ENCODE data around the gene PLA2G3. TPM values are rescaled to one million over a fixed set of nuclear protein-coding genes. Genes with fewer than 3 reads are reported as not detected.

The PLA2G3 gene
- total and polyA plus RNA-seq, 9 donors: 0.13 TPM; not detected in 8

DNA sequence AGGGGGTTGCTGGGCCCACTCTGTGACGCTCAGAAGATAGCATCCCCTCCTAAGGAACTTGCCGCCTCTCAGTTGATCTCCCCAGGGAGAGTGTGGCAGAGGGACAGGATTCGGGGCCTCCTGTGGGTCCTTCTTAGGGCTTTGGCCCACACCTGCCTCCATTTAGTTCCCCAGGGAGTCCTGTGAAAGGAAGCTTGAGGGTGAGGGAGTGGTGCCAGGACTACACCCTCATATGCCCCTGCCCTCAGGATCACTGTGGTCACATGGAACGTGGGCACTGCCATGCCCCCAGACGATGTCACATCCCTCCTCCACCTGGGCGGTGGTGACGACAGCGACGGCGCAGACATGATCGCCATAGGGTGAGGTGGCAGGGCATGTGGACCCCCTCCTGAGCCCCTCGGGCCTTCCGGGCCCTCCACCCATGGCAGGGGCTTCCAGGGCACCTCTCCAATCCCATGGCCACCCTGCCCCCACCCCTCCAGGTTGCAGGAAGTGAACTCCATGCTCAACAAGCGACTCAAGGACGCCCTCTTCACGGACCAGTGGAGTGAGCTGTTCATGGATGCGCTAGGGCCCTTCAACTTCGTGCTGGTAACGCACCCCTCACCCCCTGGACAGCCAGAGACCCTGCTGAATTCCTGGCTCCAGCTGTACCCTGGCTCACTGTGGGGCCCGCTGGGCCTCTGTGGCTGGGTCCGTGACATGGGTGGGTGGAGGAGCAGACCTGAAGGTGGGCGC is 14.0 kb downstream of the PLA2G3 start:
- H3K27me3 ChIP-seq: no peaks in the 10 kb centered on the region
- peaks cover 3% of the 10 kb centered on the region for H3K4me1 ChIP-seq (ENCODE audit: insufficient read depth)
- no peaks in the 10 kb centered on the region for H3K36me3 ChIP-seq
- DNase-seq: no peak
- TF ChIP-seq POLR2A (IDR thresholded peaks at IDR 0.05) (no peak), EP300 (IDR thresholded peaks at IDR 0.05) (no peak)
- TF ChIP-seq, protein P1, sequence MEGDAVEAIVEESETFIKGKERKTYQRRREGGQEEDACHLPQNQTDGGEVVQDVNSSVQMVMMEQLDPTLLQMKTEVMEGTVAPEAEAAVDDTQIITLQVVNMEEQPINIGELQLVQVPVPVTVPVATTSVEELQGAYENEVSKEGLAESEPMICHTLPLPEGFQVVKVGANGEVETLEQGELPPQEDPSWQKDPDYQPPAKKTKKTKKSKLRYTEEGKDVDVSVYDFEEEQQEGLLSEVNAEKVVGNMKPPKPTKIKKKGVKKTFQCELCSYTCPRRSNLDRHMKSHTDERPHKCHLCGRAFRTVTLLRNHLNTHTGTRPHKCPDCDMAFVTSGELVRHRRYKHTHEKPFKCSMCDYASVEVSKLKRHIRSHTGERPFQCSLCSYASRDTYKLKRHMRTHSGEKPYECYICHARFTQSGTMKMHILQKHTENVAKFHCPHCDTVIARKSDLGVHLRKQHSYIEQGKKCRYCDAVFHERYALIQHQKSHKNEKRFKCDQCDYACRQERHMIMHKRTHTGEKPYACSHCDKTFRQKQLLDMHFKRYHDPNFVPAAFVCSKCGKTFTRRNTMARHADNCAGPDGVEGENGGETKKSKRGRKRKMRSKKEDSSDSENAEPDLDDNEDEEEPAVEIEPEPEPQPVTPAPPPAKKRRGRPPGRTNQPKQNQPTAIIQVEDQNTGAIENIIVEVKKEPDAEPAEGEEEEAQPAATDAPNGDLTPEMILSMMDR (IDR thresholded peaks at IDR 0.05): no peak
- H3K27ac ChIP-seq: no peak overlapping the region
- WGBS, 3 donors: 85 to 87% (median 85%) methylated on average over 22 of the region's 22 CpGs
- H3K4me3 ChIP-seq: no peak overlapping the region
- H3K9me3 ChIP-seq: no peaks in the 10 kb centered on the region
- intact Hi-C loops (cut with DNase I): no loop called here

DNA sequence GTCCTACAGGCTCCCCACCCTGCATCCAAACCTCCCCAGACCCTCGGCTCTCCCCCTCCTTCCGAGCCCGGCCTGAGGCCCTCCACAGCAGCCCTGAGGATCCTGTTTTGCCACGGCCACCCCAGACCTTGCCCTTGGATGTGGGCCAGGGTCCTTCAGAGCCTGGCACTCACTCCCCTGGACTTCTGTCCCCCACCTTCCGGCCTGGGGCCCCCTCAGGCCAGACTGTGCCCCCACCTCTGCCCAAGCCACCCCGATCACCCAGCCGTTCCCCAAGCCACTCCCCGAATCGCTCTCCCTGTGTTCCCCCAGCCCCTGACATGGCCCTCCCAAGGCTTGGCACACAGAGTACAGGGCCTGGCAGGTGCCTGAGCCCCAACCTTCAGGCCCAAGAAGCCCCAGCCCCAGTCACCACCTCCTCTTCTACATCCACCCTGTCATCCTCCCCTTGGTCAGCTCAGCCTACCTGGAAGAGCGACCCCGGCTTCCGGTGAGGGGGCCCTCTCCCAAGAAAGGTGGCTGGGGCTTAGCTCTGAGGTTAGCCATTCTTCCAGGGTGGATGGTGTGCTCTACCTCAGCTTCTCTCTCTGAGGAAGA is 14.7 kb downstream of the PLA2G3 start:
- no peak overlapping the region for H3K4me3 ChIP-seq
- H3K9me3 ChIP-seq: no peaks in the 10 kb centered on the region
- intact Hi-C loops (cut with DNase I): no loop called here
- H3K4me1 ChIP-seq (ENCODE audit: insufficient read depth): peaks cover 3% of the 10 kb centered on the region
- DNase-seq: no peak
- H3K36me3 ChIP-seq: no peaks in the 10 kb centered on the region
- H3K27me3 ChIP-seq: no peaks in the 10 kb centered on the region
- no peak overlapping the region for H3K27ac ChIP-seq
- 76 to 88% (median 84%) methylated on average over 11 to 12 of the region's 12 CpGs for WGBS, 3 donors
- TF ChIP-seq EP300 (IDR thresholded peaks at IDR 0.05): no peak

DNA sequence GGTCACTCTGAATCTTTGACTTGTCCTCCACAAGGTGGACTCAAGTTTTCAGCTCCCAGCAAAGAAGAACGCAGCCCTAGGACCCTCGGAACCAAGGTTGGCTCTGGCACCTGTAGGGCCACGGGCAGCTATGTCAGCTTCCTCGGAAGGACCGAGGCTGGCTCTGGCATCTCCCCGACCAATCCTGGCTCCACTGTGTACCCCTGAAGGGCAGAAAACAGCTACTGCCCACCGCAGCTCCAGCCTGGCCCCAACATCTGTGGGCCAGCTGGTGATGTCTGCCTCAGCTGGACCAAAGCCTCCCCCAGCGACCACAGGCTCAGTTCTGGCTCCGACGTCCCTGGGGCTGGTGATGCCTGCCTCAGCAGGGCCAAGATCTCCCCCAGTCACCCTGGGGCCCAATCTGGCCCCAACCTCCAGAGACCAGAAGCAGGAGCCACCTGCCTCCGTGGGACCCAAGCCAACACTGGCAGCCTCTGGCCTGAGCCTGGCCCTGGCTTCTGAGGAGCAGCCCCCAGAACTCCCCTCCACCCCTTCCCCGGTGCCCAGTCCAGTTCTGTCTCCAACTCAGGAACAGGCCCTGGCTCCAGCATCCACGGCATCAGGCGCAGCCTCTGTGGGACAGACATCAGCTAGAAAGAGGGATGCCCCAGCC is 15.4 kb downstream of the PLA2G3 start:
- Histone ChIP-seq H3K4me1 (ENCODE audit: insufficient read depth) (peaks cover 3% of the 10 kb centered on the region), H3K27me3 (no peaks in the 10 kb centered on the region), H3K4me3 (no peak overlapping the region), H3K27ac (no peak overlapping the region), H3K36me3 (no peaks in the 10 kb centered on the region), H3K9me3 (no peaks in the 10 kb centered on the region)
- no peak for DNase-seq
- intact Hi-C loops (cut with DNase I): no loop called here
- 57 to 72% (median 65%) methylated on average over 12 to 14 of the region's 14 CpGs for WGBS, 3 donors
- TF ChIP-seq EP300 (IDR thresholded peaks at IDR 0.05) (no peak), POLR2A (IDR thresholded peaks at IDR 0.05) (no peak)
- TF ChIP-seq, protein P1 (IDR thresholded peaks at IDR 0.05): no peak

DNA sequence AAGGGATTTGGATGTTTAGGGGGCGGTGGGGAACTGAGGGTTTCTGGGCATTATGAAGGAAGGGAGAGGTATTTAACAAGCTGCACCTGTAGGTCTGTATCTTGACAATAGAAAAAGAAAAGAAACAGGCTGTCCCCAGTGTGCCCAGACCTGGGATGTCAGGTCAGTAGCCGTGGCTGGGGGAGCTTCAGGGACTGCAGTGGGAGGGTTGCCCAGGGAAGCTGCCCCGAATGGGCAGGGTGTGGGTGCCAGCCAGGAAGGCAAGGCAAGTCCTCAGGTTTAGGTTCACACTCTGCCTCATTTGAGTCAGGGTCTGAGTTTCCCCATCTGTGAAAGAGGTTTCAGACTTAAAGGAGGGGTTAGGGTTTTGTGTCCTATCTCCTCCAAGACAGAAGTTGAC is 16.0 kb downstream of the PLA2G3 start:
- no peak overlapping the region for H3K4me3 ChIP-seq
- H3K36me3 ChIP-seq: no peaks in the 10 kb centered on the region
- 73 to 79% (median 76%) methylated on average over 3 of the region's 3 CpGs for WGBS, 3 donors
- intact Hi-C loops (cut with DNase I): no loop called here
- TF ChIP-seq POLR2A (IDR thresholded peaks at IDR 0.05): no peak
- no peak for TF ChIP-seq EP300 (IDR thresholded peaks at IDR 0.05)
- TF ChIP-seq, protein P1 (IDR thresholded peaks at IDR 0.05): no peak
- no peak for DNase-seq
- H3K27ac ChIP-seq: no peak overlapping the region
- peaks cover 3% of the 10 kb centered on the region for H3K4me1 ChIP-seq (ENCODE audit: insufficient read depth)
- H3K9me3 ChIP-seq: no peaks in the 10 kb centered on the region
- H3K27me3 ChIP-seq: no peaks in the 10 kb centered on the region

DNA sequence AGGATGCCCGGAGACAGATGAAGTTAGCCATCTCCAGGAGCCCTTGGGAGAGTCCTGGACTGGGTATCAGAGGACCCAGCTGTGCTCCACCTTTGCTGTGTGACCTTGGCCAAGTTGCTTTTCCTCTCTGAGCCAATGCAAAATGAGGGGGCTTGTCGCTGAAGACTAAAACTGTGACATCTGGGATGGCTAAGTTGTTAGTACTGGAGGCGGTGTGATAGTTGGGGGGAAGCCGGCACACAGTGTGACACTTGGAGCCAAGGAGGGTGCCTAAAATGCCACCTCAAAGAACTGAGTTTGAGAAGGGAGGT is 17.1 kb downstream of the PLA2G3 start:
- Histone ChIP-seq H3K36me3 (no peaks in the 10 kb centered on the region), H3K27me3 (no peaks in the 10 kb centered on the region), H3K4me3 (peak overlapping the region; percentile 36), H3K9me3 (no peaks in the 10 kb centered on the region), H3K27ac (no peak overlapping the region), H3K4me1 (ENCODE audit: insufficient read depth) (peaks cover 3% of the 10 kb centered on the region)
- intact Hi-C loops (cut with DNase I): no loop called here
- no peak for DNase-seq
- TF ChIP-seq EP300 (IDR thresholded peaks at IDR 0.05) (no peak), POLR2A (IDR thresholded peaks at IDR 0.05) (no peak)
- TF ChIP-seq, protein P1 (IDR thresholded peaks at IDR 0.05): no peak
- WGBS, 3 donors: 52 to 72% (median 54%) methylated on average over 4 of the region's 4 CpGs

Data from ovary (tissue), 9 donors.